HG02884 (cell line): ENCODE measurements around the gene RETREG3.

Experiments
- ATAC-seq: cut with Tn5 transposase; IDR thresholded peaks from one replicate; pipeline ENCODE4 v1.9.1; 2021; ENCODE audit warnings: mild to moderate bottlenecking, moderate library complexity; ENCODE audit not compliant: unreplicated experiment

RETREG3 gene

DNA sequence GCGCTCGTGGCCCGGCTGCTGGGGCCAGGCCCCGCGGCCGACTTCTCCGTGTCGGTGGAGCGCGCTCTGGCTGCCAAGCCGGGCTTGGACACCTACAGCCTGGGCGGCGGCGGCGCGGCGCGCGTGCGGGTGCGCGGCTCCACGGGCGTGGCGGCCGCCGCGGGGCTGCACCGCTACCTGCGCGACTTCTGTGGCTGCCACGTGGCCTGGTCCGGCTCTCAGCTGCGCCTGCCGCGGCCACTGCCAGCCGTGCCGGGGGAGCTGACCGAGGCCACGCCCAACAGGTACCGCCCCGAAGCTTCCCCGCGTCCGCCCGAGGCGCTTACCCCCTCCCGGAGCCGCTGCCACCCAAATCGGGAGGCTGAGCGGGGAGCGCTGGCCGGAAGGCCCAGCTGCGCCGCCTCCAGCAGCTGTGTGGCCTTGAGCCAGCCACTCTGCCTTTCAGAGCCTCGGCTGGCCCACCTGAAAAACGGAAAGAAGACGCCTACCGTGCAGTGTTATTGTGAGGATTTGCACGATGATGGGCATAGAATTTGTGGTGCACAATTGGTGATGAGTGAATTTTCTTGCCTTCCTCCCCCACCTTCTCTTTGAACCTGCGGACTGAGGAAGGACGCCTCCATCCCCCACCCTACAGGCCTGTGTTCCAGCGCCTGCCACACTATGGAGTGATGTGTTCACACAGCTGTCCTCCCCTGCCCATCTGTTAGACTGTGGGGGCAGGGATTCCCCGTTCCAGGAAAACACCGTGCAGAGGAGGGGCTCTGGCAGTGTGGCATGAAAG lies 72.6 kb downstream of the RETREG3 start:
- ATAC-seq: peak; percentile 57

DNA sequence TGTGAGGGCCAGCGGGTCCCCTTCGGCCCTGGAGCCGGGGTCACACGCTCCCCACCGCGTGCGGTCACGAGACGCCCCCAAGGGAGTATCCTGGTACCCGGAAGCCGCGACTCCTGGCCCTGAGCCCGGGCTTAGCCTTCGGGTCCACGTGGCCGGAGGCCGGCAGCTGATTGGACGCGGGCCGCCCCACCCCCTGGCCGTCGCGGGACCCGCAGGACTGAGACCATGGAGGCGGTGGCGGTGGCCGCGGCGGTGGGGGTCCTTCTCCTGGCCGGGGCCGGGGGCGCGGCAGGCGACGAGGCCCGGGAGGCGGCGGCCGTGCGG lies 73.2 kb downstream of the RETREG3 start, which contains the start of gene NAGLU:
NAGLU (plus strand) TSS at position 194 of the 324 bp plus-strand sequence; CDS start at position 226, 32 bp downstream.
- peak; percentile 85 for ATAC-seq

DNA sequence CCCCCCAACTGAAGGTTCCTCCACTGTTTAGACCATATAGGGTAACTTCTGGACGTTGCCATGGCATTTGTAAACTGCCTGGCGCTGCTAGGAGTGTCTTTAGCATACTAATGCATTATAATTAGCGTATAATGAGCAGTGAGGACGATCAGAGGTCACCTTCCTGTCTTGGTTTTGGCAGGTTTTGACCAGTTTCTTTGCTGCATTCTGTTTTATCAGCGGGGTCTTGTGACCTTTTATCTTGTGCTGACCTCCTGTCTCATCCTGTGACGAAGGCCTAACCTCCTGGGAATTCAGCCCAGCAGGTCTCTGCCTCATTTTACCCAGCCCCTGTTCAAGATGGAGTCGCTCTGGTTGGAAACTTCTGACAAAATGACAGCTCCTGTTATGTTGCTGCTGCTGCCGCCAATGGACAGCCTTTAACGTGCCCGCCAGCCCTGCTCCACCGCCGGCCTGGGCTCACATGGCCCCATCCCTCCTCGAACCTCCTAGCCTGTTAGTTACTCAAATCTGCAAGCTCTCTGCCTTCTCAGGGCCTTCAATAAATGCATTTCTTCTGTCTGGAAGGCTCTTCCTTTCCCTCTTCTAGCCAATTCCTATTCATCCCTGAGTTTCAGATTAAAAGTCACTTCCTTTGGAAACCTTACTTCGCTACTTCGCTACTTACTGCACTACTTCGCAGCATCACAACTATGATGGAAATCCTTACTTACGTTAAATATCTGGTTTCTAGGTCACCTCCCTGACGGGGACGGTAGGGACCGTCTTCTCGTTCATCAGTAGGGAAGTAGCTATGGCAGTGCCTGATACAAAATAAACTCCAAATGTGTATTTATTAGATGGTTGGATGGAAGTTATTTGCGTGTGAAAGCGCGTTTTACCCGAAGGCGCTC lies 73.8 kb downstream of the RETREG3 start:
- no peak for ATAC-seq

GRCh38 chr17:42531455-42532354 lies 77.5 kb downstream of the RETREG3 start:
- ATAC-seq: no peak

DNA sequence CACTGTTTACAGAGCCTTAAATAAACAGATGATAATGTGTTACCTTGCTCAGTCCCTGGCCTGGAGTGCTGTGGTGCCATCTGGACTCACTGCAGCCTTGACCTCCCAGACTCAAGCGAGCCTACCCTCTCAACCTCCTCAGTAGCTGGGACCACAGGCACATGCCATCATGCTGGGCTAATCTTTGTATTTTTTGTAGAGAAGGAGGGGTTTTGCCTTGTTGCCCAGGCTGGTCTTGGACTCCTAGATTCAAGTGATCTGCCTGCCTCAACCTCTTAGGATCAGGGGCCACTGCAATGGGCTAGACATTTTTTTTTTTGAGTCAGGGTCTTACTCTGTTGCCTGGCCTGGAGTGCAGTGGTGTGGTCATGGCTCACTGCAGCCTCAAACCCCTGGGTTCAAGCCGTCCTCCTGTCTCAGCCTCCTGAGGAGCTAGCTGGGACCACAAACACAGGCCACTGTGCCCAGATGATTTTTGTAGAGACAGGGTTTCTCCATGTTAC lies 78.2 kb downstream of the RETREG3 start:
- no peak for ATAC-seq
